ENCODE measurements around the gene COQ3. TPM values are rescaled to one million over a fixed set of nuclear protein-coding genes. Genes with fewer than 3 reads are reported as not detected.
"Not testable (repeated sequence)": the region's sequence is repeated elsewhere in the genome, so short reads cannot be mapped to it uniquely, and the experiment has no call there.

Gene COQ3
- total and polyA plus RNA-seq, 2 donors, result 4.8 to 10.8 TPM

- 85% methylated on average over 1 of the region's 1 CpG for WGBS
- Histone ChIP-seq H3K4me3 (ENCODE audit: low read depth, low read length) (no peak overlapping the region), H3K36me3 (ENCODE audit: insufficient read depth) (no peaks in the 10 kb centered on the region), H3K4me1 (ENCODE audit: insufficient read depth) (no peaks in the 10 kb centered on the region), H3K27ac (ENCODE audit: low read depth) (no peak overlapping the region)
- DNase-seq (ENCODE audit: extremely low spot score), result no peak
Measured at GRCh38 chr6:99356641-99357040, 37.4 kb downstream of the COQ3 start.

- no peak for DNase-seq (ENCODE audit: extremely low spot score)
- Histone ChIP-seq H3K4me3 (ENCODE audit: low read depth, low read length) (no peak overlapping the region), H3K4me1 (ENCODE audit: insufficient read depth) (no peaks in the 10 kb centered on the region), H3K27ac (ENCODE audit: low read depth) (no peak overlapping the region), H3K36me3 (ENCODE audit: insufficient read depth) (no peaks in the 10 kb centered on the region)
- 81% methylated on average over 4 of the region's 4 CpGs for WGBS
Measured at GRCh38 chr6:99354983-99355382, 39.0 kb downstream of the COQ3 start.

- H3K36me3 ChIP-seq (ENCODE audit: insufficient read depth), result no peaks in the 10 kb centered on the region
- no peak overlapping the region for H3K4me3 ChIP-seq (ENCODE audit: low read depth, low read length)
- WGBS, result 69% methylated on average over 9 of the region's 9 CpGs
- DNase-seq (ENCODE audit: extremely low spot score), result no peak
- no peak overlapping the region for H3K27ac ChIP-seq (ENCODE audit: low read depth)
- no peaks in the 10 kb centered on the region for H3K4me1 ChIP-seq (ENCODE audit: insufficient read depth)
Measured at GRCh38 chr6:99353126-99353525, 40.9 kb downstream of the COQ3 start.

- Histone ChIP-seq H3K27ac (ENCODE audit: low read depth) (no peak overlapping the region), H3K4me3 (ENCODE audit: low read depth, low read length) (no peak overlapping the region), H3K36me3 (ENCODE audit: insufficient read depth) (no peaks in the 10 kb centered on the region), H3K4me1 (ENCODE audit: insufficient read depth) (no peaks in the 10 kb centered on the region)
- 31% methylated on average over 10 of the region's 10 CpGs for whole genome bisulfite sequencing
- DNase-seq (ENCODE audit: extremely low spot score), result no peak
Measured at GRCh38 chr6:99350573-99350972, 43.4 kb downstream of the COQ3 start.

GRCh38 chr6:99349171-99350141 lies 44.5 kb downstream of the COQ3 start, which contains the start of gene FAXC:
Gene FAXC (minus strand): TSS chr6:99349674. CDS start chr6:99349372, 302 bp downstream.
- Histone ChIP-seq H3K27ac (ENCODE audit: low read depth) (no peak within 1 kb of the TSS), H3K36me3 (ENCODE audit: insufficient read depth) (no peaks in the 10 kb centered on the region), H3K4me3 (ENCODE audit: low read depth, low read length) (peak within 1 kb of the TSS; percentile 76), H3K4me1 (ENCODE audit: insufficient read depth) (no peaks in the 10 kb centered on the region)
- DNase-seq (ENCODE audit: extremely low spot score), result no peak
- under 1% methylated on average over 108 of the region's 108 CpGs for WGBS

GRCh38 chr6:99348288-99349170 lies 45.5 kb downstream of the COQ3 start:
- no peak for DNase-seq (ENCODE audit: extremely low spot score)
- H3K27ac ChIP-seq (ENCODE audit: low read depth), result no peak overlapping the region
- WGBS, result 30% methylated on average over 25 of the region's 25 CpGs

GRCh38 chr6:99347804-99348203 lies 46.2 kb downstream of the COQ3 start:
- no peaks in the 10 kb centered on the region for H3K36me3 ChIP-seq (ENCODE audit: insufficient read depth)
- DNase-seq (ENCODE audit: extremely low spot score), result no peak
- no peak overlapping the region for H3K4me3 ChIP-seq (ENCODE audit: low read depth, low read length)
- H3K27ac ChIP-seq (ENCODE audit: low read depth), result no peak overlapping the region
- WGBS, result 47% methylated on average over 1 of the region's 1 CpG
- H3K4me1 ChIP-seq (ENCODE audit: insufficient read depth), result no peaks in the 10 kb centered on the region

More at GRCh38 chr6:99348288-99349170, 45.5 kb downstream of the COQ3 start:
- peak overlapping the region; percentile 76 for H3K4me3 ChIP-seq (ENCODE audit: low read depth, low read length)
- H3K4me1 ChIP-seq (ENCODE audit: insufficient read depth), result no peaks in the 10 kb centered on the region
- H3K36me3 ChIP-seq (ENCODE audit: insufficient read depth), result no peaks in the 10 kb centered on the region

- Histone ChIP-seq H3K27ac (ENCODE audit: low read depth) (no peak overlapping the region), H3K4me1 (ENCODE audit: insufficient read depth) (no peaks in the 10 kb centered on the region), H3K4me3 (ENCODE audit: low read depth, low read length) (no peak overlapping the region), H3K36me3 (ENCODE audit: insufficient read depth) (no peaks in the 10 kb centered on the region)
- 96% methylated on average over 10 of the region's 10 CpGs for WGBS
- DNase-seq (ENCODE audit: extremely low spot score), result no peak
Measured at GRCh38 chr6:99346595-99346994, 47.4 kb downstream of the COQ3 start.

GRCh38 chr6:99345164-99345563 lies 48.8 kb downstream of the COQ3 start:
- no peak for DNase-seq (ENCODE audit: extremely low spot score)
- H3K27ac ChIP-seq (ENCODE audit: low read depth), result no peak overlapping the region
- H3K4me3 ChIP-seq (ENCODE audit: low read depth, low read length), result no peak overlapping the region
- H3K4me1 ChIP-seq (ENCODE audit: insufficient read depth), result no peaks in the 10 kb centered on the region
- WGBS, result 89% methylated on average over 4 of the region's 4 CpGs
- H3K36me3 ChIP-seq (ENCODE audit: insufficient read depth), result no peaks in the 10 kb centered on the region

GRCh38 chr6:99344289-99344688 lies 49.7 kb downstream of the COQ3 start:
- Histone ChIP-seq H3K4me3 (ENCODE audit: low read depth, low read length) (no peak overlapping the region), H3K27ac (ENCODE audit: low read depth) (no peak overlapping the region), H3K4me1 (ENCODE audit: insufficient read depth) (no peaks in the 10 kb centered on the region), H3K36me3 (ENCODE audit: insufficient read depth) (no peaks in the 10 kb centered on the region)
- no peak for DNase-seq (ENCODE audit: extremely low spot score)
- WGBS, result 40% methylated on average over 3 of the region's 3 CpGs

- WGBS, result 82% methylated on average over 5 of the region's 5 CpGs
- no peak for DNase-seq (ENCODE audit: extremely low spot score)
- Histone ChIP-seq H3K27ac (ENCODE audit: low read depth) (no peak overlapping the region), H3K4me1 (ENCODE audit: insufficient read depth) (no peaks in the 10 kb centered on the region), H3K4me3 (ENCODE audit: low read depth, low read length) (no peak overlapping the region), H3K36me3 (ENCODE audit: insufficient read depth) (no peaks in the 10 kb centered on the region)
Measured at GRCh38 chr6:99341862-99342455, 52.0 kb downstream of the COQ3 start.

GRCh38 chr6:99338188-99338587 lies 55.8 kb downstream of the COQ3 start:
- no peaks in the 10 kb centered on the region for H3K4me1 ChIP-seq (ENCODE audit: insufficient read depth)
- H3K4me3 ChIP-seq (ENCODE audit: low read depth, low read length), result no peak overlapping the region
- H3K27ac ChIP-seq (ENCODE audit: low read depth), result no peak overlapping the region
- no peaks in the 10 kb centered on the region for H3K36me3 ChIP-seq (ENCODE audit: insufficient read depth)
- no peak for DNase-seq (ENCODE audit: extremely low spot score)
- WGBS, result 47% methylated on average over 2 of the region's 2 CpGs

GRCh38 chr6:99335298-99335697 lies 58.7 kb downstream of the COQ3 start:
- 64% methylated on average over 6 of the region's 6 CpGs for WGBS
- not testable (repeated sequence) for DNase-seq (ENCODE audit: extremely low spot score); H3K4me1 ChIP-seq (ENCODE audit: insufficient read depth); H3K27ac ChIP-seq (ENCODE audit: low read depth); H3K36me3 ChIP-seq (ENCODE audit: insufficient read depth); H3K4me3 ChIP-seq (ENCODE audit: low read depth, low read length)

All from urinary bladder (tissue), 4 donors.